HL-60 (cell line): Measurements from ENCODE around the gene RAB32.
A peak's percentile ranks its signal among the peaks of the same experiment; 100 is the strongest.

ENCODE experiments used
- DNase-seq, 2 experiments: peaks; one replicate each; pipeline ENCODE4 v3.0.0-alpha.2; 2010 to 2020; ENCODE audit warnings: low read depth in 1 of 2, low spot score in 1 of 2
- H3K27ac ChIP-seq: fragments of 250-450 bp; sonication (Bioruptor Pico); replicated peaks from 2 replicates; pipeline ENCODE4 v1.5.1; 2020; ENCODE audit warnings: mild to moderate bottlenecking, moderate library complexity
- H3K27me3 ChIP-seq: fragments of 250-450 bp; sonication (Bioruptor Pico); 2 replicates; pipeline ENCODE4 v1.5.1; 2021; ENCODE audit warnings: mild to moderate bottlenecking, moderate library complexity; ENCODE audit not compliant: insufficient read depth, poor library complexity, severe bottlenecking
- H3K4me3 ChIP-seq: replicated peaks from 2 replicates; pipeline ENCODE4 v1.5.1; 2011; ENCODE audit warnings: mild to moderate bottlenecking, control low read depth, low read length; ENCODE audit not compliant: insufficient read depth
- GABPA ChIP-seq: IDR thresholded peaks from 2 replicates; pipeline ENCODE4 v1.6.1; 2012; ENCODE audit warnings: low read depth
- POLR2AphosphoS5 ChIP-seq: IDR thresholded peaks from 2 replicates; pipeline ENCODE4 v1.6.1; 2012; ENCODE audit warnings: low read depth
- SPI1 ChIP-seq: IDR thresholded peaks from 2 replicates; pipeline ENCODE4 v1.6.1; 2012; ENCODE audit warnings: low read depth, mild to moderate bottlenecking, borderline replicate concordance
- long read RNA-seq: library from polyadenylated mRNA; unstranded; transcript quantifications from one replicate; pipeline ENCODE4 v2.0.0, GENCODE V29; 2020
- TF ChIP-seq, protein P1 (sequence below): IDR thresholded peaks from 2 replicates; pipeline ENCODE4 v1.6.1; 2012; ENCODE audit warnings: low read depth; ENCODE audit not compliant: insufficient replicate concordance
- TF ChIP-seq, protein P2 (sequence below): IDR thresholded peaks from one replicate; pipeline ENCODE4 v1.5.1; 2011; ENCODE audit warnings: low read length, control low read depth, inconsistent platforms; ENCODE audit not compliant: insufficient read depth

The RAB32 gene
- long read RNA-seq, partial matches to known transcripts: 0 of 2 reads
- long read RNA-seq, other reads (novel, unspliced or antisense): 0 of 2 reads

DNA sequence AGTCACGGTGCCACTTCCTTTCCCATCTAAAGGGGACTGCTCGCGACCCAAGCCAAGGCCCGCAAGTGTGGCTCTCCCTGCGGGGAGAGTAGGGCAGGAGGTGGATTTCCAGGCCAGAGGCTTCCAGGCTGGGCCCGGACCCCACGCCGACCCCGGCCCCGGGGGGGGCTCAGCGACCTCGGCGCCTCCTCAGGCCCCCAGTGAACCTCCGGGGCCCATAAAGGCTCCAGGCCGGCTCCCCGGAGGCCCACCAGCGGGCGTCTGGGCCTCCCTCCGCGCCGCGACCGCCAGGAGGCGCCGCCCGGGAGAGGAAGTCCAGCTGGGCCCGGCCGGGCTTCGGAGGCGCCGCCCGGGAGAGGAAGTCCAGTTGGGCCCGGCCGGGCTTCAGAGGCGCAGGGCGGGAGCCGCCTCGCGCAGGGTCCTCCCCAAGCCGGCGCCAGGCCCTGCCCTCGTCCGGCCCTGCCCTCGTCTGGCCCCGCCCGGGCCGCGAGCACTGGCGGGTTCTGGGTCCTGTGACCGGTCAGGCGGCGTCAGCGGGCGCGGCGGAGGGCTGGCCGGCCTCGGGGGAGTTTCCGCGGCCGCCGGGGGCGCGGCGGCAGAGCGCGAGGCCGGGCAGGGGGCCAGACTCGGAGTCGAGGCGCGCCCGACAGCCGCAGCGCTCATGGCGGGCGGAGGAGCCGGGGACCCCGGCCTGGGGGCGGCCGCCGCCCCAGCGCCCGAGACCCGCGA is at the start of gene RAB32:
RAB32 (plus strand) TSS at position 623 of the 729 bp plus-strand sequence; CDS start at position 662, 39 bp downstream.
- TF ChIP-seq GABPA (peak; percentile 28; the same call in 1 of the 2 replicates), SPI1 (peak; percentile 92), POLR2AphosphoS5 (peak; percentile 15)
- TF ChIP-seq, protein P1, sequence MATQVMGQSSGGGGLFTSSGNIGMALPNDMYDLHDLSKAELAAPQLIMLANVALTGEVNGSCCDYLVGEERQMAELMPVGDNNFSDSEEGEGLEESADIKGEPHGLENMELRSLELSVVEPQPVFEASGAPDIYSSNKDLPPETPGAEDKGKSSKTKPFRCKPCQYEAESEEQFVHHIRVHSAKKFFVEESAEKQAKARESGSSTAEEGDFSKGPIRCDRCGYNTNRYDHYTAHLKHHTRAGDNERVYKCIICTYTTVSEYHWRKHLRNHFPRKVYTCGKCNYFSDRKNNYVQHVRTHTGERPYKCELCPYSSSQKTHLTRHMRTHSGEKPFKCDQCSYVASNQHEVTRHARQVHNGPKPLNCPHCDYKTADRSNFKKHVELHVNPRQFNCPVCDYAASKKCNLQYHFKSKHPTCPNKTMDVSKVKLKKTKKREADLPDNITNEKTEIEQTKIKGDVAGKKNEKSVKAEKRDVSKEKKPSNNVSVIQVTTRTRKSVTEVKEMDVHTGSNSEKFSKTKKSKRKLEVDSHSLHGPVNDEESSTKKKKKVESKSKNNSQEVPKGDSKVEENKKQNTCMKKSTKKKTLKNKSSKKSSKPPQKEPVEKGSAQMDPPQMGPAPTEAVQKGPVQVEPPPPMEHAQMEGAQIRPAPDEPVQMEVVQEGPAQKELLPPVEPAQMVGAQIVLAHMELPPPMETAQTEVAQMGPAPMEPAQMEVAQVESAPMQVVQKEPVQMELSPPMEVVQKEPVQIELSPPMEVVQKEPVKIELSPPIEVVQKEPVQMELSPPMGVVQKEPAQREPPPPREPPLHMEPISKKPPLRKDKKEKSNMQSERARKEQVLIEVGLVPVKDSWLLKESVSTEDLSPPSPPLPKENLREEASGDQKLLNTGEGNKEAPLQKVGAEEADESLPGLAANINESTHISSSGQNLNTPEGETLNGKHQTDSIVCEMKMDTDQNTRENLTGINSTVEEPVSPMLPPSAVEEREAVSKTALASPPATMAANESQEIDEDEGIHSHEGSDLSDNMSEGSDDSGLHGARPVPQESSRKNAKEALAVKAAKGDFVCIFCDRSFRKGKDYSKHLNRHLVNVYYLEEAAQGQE: no peak
- TF ChIP-seq, protein P2, sequence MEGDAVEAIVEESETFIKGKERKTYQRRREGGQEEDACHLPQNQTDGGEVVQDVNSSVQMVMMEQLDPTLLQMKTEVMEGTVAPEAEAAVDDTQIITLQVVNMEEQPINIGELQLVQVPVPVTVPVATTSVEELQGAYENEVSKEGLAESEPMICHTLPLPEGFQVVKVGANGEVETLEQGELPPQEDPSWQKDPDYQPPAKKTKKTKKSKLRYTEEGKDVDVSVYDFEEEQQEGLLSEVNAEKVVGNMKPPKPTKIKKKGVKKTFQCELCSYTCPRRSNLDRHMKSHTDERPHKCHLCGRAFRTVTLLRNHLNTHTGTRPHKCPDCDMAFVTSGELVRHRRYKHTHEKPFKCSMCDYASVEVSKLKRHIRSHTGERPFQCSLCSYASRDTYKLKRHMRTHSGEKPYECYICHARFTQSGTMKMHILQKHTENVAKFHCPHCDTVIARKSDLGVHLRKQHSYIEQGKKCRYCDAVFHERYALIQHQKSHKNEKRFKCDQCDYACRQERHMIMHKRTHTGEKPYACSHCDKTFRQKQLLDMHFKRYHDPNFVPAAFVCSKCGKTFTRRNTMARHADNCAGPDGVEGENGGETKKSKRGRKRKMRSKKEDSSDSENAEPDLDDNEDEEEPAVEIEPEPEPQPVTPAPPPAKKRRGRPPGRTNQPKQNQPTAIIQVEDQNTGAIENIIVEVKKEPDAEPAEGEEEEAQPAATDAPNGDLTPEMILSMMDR: no peak
- peak within 1 kb of the TSS; percentile 94 for H3K27ac ChIP-seq
- H3K27me3 ChIP-seq: no peaks in the 10 kb centered on the region
- H3K4me3 ChIP-seq: peak within 1 kb of the TSS; percentile 71
- peak; percentile 61 to 84 for DNase-seq

DNA sequence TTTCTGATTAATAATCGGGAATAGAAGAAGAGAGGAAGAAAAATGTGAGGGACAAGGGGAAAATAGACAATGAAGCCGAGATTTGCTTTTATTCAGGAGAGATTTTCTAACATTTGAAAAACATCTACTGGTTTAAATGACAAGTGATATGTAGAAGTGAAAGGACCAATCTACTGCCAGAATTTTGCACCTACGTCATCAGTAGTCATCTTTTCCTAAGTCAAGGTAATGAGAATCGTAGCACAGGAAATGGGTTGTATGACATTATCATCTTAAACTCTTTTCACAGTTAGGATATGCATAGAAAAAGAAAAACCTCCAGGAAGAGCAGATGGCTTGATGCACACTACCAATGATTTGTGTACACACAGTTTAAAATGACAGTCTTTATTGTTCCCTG is 45.3 kb upstream of the RAB32 start:
- TF ChIP-seq SPI1 (no peak), GABPA (no peak), POLR2AphosphoS5 (no peak)
- TF ChIP-seq, protein P2: no peak
- TF ChIP-seq, protein P1: no peak
- Histone ChIP-seq H3K4me3 (no peak overlapping the region), H3K27me3 (no peaks in the 10 kb centered on the region), H3K27ac (no peak overlapping the region)
- no peak for DNase-seq

DNA sequence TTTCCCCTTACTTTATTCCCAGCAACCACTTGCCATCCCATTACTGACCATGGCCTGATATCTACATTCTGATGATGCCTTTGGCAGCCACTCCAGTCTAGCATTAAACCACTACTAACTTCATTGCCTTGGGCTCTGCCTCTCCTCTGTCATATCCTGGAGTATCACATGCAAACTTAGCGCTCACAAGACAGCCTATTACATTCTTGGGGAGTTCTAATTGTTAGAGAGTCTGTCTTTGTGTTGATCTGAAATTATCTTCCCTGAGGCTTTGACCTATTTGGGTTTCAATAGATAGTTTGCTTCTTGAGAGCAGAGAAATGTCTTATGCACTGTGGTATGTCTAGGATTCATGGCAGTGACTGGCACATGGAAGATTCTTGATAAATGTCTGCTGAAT is 40.5 kb upstream of the RAB32 start:
- H3K27me3 ChIP-seq: no peaks in the 10 kb centered on the region
- no peak for DNase-seq
- H3K27ac ChIP-seq: no peak overlapping the region
- TF ChIP-seq, protein P2: no peak
- TF ChIP-seq, protein P1: no peak
- TF ChIP-seq SPI1 (no peak), GABPA (no peak), POLR2AphosphoS5 (no peak)
- H3K4me3 ChIP-seq: no peak overlapping the region
